ENCODE measurements around the gene ATAD3A.

ATAD3A gene

DNA sequence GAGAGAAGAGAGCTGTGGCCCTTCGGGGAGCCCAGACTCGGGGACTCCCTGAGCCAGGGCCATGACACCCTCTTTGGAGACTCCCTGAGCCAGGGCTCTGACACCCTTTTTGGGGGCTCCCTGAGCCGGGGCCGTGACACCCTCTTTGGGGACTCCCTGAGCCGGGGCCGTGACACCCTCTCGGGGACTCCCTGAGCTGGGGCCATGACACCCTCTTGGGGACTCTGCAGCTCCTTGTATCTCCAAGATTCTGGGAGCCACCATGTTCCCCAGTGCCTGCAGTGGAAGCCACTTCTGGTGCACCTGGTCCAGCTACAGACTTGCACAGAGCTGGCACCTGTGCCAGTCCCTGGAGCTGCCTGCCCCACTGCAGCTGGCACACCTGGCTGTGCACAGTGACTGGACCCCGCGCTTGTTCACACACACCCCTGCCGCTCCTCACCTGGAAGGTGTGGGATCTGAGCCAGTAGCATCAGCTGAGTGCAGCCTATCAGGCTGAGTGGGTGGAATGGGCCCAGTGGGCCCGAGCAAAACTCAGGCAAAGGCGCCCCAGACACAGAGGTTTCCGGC is 66.5 kb downstream of the ATAD3A start:
- DNase-seq (ENCODE audit: low read depth in 2 of 3, low spot score in 2 of 3), result no peak

DNA sequence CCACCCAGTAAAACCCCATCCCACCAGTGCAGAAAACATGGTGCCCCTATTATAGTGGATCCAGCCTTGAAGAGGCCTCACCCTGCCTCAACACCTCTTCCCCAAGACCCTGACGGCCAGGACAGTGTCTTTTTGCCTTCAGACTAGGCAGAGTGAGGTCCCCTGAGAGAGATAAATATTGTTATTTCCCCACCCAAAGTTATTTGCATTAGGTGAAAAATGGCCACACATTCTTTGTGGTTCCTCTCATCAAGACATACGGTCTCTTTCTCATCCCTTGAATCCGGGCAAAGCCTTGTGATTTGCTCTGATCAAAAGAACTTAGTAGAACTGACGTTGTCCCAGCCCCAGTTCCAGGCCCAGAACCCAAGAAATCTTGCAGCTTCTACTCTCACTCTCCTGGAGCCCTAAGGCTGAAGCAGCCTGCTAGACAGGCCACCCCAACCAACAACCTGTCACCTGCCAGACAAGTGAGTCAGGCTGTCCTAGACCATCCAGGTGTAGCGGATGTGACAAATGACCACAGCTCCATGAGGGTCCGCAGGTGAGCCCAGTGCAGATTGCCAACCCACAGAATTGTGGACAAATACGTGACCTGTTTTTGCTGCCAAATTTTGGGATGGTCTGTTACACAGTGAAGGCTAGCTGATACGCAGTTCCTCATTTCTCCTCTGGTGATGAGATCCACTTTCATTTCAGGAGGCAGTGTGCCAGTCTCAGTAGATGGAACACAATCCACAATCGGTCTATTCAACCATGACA is 70.8 kb downstream of the ATAD3A start:
- no peak for DNase-seq (ENCODE audit: low read depth in 2 of 3, low spot score in 2 of 3)

DNA sequence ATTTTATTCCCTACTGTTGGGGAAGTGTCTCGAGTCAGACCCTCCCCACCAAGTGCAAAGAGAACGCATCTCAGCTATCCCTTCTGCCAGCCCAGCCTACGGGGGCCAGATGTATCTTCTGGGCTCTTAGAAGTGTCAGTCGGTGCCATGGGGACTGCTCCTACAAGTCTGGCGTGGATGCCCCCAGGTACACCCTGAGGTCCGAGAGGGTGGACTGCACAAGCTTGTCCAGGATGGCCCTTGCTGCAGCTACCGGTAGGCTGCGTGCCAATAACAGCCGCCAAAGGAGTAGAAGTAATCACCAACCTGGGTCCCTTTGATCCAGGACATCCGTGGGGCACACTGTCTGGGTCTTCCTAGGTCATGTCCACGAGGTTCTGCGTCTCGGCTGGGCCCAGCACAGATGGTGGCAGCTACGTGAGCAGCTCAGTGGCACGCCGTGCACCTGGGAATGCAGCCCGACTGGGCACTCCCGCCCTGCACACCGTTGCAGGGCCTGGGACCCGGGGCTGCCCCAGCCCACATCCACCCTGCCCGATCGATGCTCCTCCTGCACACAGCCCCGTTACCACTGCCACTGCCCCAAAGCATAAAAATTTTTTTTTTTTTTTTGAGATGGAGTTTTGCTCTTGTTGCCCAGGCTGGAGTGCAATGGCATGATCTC is 71.5 kb downstream of the ATAD3A start:
- no peak for DNase-seq (ENCODE audit: low read depth in 2 of 3, low spot score in 2 of 3)

All from activated CD8-positive, alpha-beta memory T cell treated with anti-CD3 and anti-CD28 coated beads for 48 hours (primary cell).